Suprapubic skin (tissue), 4 donors: ENCODE results near the gene MCRIP2. TPM values are rescaled to one million over a fixed set of nuclear protein-coding genes. Genes with fewer than 3 reads are reported as not detected.

Experiments used
- DNase-seq, 2 donors: peaks; one replicate each; pipeline ENCODE4 v3.0.0-alpha.2; 2019; ENCODE audit warnings: low spot score in 2 of 2
- H3K27ac ChIP-seq: fragments of 200-600 bp; sonication (generic); one replicate; pipeline ENCODE4 v1.5.1; 2019
- H3K27me3 ChIP-seq: fragments of 200-600 bp; sonication (generic); one replicate; pipeline ENCODE4 v1.5.1; 2019
- H3K36me3 ChIP-seq: fragments of 200-600 bp; sonication (generic); one replicate; pipeline ENCODE4 v1.5.1; 2019
- H3K4me1 ChIP-seq: fragments of 200-600 bp; sonication (generic); one replicate; pipeline ENCODE4 v1.5.1; 2019
- H3K4me3 ChIP-seq: fragments of 200-600 bp; sonication (generic); one replicate; pipeline ENCODE4 v1.5.1; 2019; ENCODE audit warnings: mild to moderate bottlenecking
- H3K9me3 ChIP-seq: fragments of 200-600 bp; sonication (generic); one replicate; pipeline ENCODE4 v1.5.1; 2019
- CTCF ChIP-seq, 2 donors: fragments of 200-600 bp in 1 of 2; fragments of 450-650 bp in 1 of 2; sonication (generic) in 1 of 2; IDR thresholded peaks; one replicate each; pipeline ENCODE4 v1.5.1; 2016 to 2019; ENCODE audit warnings: antibody characterized with exemption in 2 of 2, mild to moderate bottlenecking in 1 of 2, moderate library complexity in 1 of 2
- EP300 ChIP-seq: sonication (generic); formaldehyde crosslinking; IDR thresholded peaks from one replicate; pipeline ENCODE4 v1.6.1; 2017; ENCODE audit warnings: antibody characterized with exemption
- POLR2AphosphoS5 ChIP-seq, 3 donors: sonication (generic); formaldehyde crosslinking; IDR thresholded peaks; one replicate each; pipeline ENCODE4 v1.6.1; 2017; ENCODE audit warnings: antibody characterized with exemption in 3 of 3
- WGBS: methylation state at CpG from one replicate; pipeline ENCODE4 v1.1.5; 2018; 5-methylcytosine and 5-hydroxymethylcytosine counted together
- total RNA-seq, 4 donors: library from RNA; depleted of rRNA; stranded (reverse); fragments of >200 nt; gene quantifications; one replicate each; pipeline ENCODE4 v1.1.0, GENCODE V29; 2016

MCRIP2 gene
- total RNA-seq, 4 donors from 2014 or later = 10.3 to 29.8 (median 24.2) TPM

- DNase-seq = no peak
- peaks cover 79% of the 10 kb centered on the region for H3K27me3 ChIP-seq
- TF ChIP-seq POLR2AphosphoS5 (IDR thresholded peaks at IDR 0.05) (no peak), EP300 (no peak)
- H3K4me1 ChIP-seq = peaks cover 53% of the 10 kb centered on the region
- peak overlapping the region; percentile 22 for H3K27ac ChIP-seq
- no peaks in the 10 kb centered on the region for H3K36me3 ChIP-seq
- no peaks in the 10 kb centered on the region for H3K9me3 ChIP-seq
- peak overlapping the region; percentile 50 for H3K4me3 ChIP-seq
- WGBS = 2% methylated on average over 21 of the region's 37 CpGs
Measured at GRCh38 chr16:694863-695354, 53.3 kb downstream of the MCRIP2 start.

GRCh38 chr16:695355-696089 lies 53.9 kb downstream of the MCRIP2 start:
- peak overlapping the region; percentile 82 for H3K27ac ChIP-seq
- peaks cover 53% of the 10 kb centered on the region for H3K4me1 ChIP-seq
- WGBS = 6% methylated on average over 17 of the region's 71 CpGs

More at GRCh38 chr16:695355-696089, 53.9 kb downstream of the MCRIP2 start:
- Histone ChIP-seq H3K9me3 (no peaks in the 10 kb centered on the region), H3K4me3 (peak overlapping the region; percentile 50), H3K36me3 (no peaks in the 10 kb centered on the region), H3K27me3 (peaks cover 85% of the 10 kb centered on the region)
- TF ChIP-seq CTCF (IDR thresholded peaks at IDR 0.05) (no peak), POLR2AphosphoS5 (IDR thresholded peaks at IDR 0.05) (peak in 2 of 3 donors; percentile 16 to 45)
- peak in 1 of 2 donors; percentile 89 for DNase-seq

Other genes with a start within 250 kb of the MCRIP2 start
- 10 to 100 TPM; 25.3 to 29.9 (median 27.7) TPM for gene NME4, start 244.6 kb upstream of the MCRIP2 start, total RNA-seq
- 10 to 100 TPM in 3 of 4 donors, 1 to 10 TPM in 1; 9.1 to 23.4 (median 12.3) TPM for gene DECR2, start 239.9 kb upstream of the MCRIP2 start, total RNA-seq
- gene RAB11FIP3, start 216.2 kb upstream of the MCRIP2 start, total RNA-seq = 10 to 100 TPM; 20.7 to 62.5 (median 29.1) TPM
- 10 to 100 TPM; 59.9 to 86.4 (median 75.2) TPM for gene CAPN15, start 114.1 kb upstream of the MCRIP2 start, total RNA-seq
- gene PRR35, start 81.4 kb upstream of the MCRIP2 start, total RNA-seq = not detected
- gene NHLRC4, start 74.8 kb upstream of the MCRIP2 start, total RNA-seq = under 1 TPM; 0.29 to 0.79 (median 0.35) TPM
- gene PIGQ, start 71.9 kb upstream of the MCRIP2 start, total RNA-seq = 10 to 100 TPM; 36.9 to 54.6 (median 44.1) TPM
- gene RAB40C, start 51.8 kb upstream of the MCRIP2 start, total RNA-seq = 100 to 1,000 TPM in 3 of 4 donors, 10 to 100 TPM in 1; 77.8 to 116 (median 110) TPM
- gene WFIKKN1, start 10.8 kb upstream of the MCRIP2 start, total RNA-seq = 10 to 100 TPM in 1 of 4 donors, 1 to 10 TPM in 3; 1.2 to 12.6 (median 4.6) TPM
- 100 to 1,000 TPM in 1 of 4 donors, 10 to 100 TPM in 3; 72.2 to 138 (median 84.7) TPM for gene METTL26, start 5.5 kb upstream of the MCRIP2 start, total RNA-seq
- gene WDR90, start 7.5 kb downstream of the MCRIP2 start, total RNA-seq = 10 to 100 TPM; 18.3 to 63.0 (median 32.2) TPM
- 100 to 1,000 TPM in 2 of 4 donors, 10 to 100 TPM in 2; 66.9 to 156 (median 96.8) TPM for gene RHOT2, start 26.3 kb downstream of the MCRIP2 start, total RNA-seq
- 1 to 10 TPM; 1.2 to 8.9 (median 3.9) TPM for gene RHBDL1, start 33.8 kb downstream of the MCRIP2 start, total RNA-seq
- gene STUB1, start 38.6 kb downstream of the MCRIP2 start, total RNA-seq = 100 to 1,000 TPM; 116 to 143 (median 125) TPM
- 10 to 100 TPM; 47.0 to 87.4 (median 60.5) TPM for gene JMJD8, start 42.5 kb downstream of the MCRIP2 start, total RNA-seq
- 10 to 100 TPM; 12.3 to 18.7 (median 15.1) TPM for gene WDR24, start 48.6 kb downstream of the MCRIP2 start, total RNA-seq
- gene FBXL16, start 64.0 kb downstream of the MCRIP2 start, total RNA-seq = 10 to 100 TPM; 13.7 to 23.1 (median 17.9) TPM
- 10 to 100 TPM; 10.0 to 30.9 (median 15.8) TPM for gene METRN, start 73.3 kb downstream of the MCRIP2 start, total RNA-seq
- gene ANTKMT, start 79.3 kb downstream of the MCRIP2 start, total RNA-seq = 10 to 100 TPM; 13.0 to 29.4 (median 23.8) TPM
- gene CCDC78, start 84.6 kb downstream of the MCRIP2 start, total RNA-seq = 1 to 10 TPM in 1 of 4 donors, under 1 TPM in 2, not detected in 1; 0.64 to 2.4 (median 0.83) TPM
- gene HAGHL, start 85.3 kb downstream of the MCRIP2 start, total RNA-seq = 1 to 10 TPM; 3.2 to 7.1 (median 4.8) TPM
- 100 to 1,000 TPM in 1 of 4 donors, 10 to 100 TPM in 3; 35.2 to 110 (median 52.0) TPM for gene CIAO3, start 99.2 kb downstream of the MCRIP2 start, total RNA-seq
- gene MSLN, start 118.9 kb downstream of the MCRIP2 start, total RNA-seq = 1 to 10 TPM in 1 of 4 donors, under 1 TPM in 2, not detected in 1; 0.31 to 7.3 (median 0.49) TPM
- 10 to 100 TPM; 13.6 to 27.1 (median 21.8) TPM for gene RPUSD1, start 146.6 kb downstream of the MCRIP2 start, total RNA-seq
- 10 to 100 TPM; 12.6 to 22.3 (median 17.3) TPM for gene CHTF18, start 146.8 kb downstream of the MCRIP2 start, total RNA-seq
- gene GNG13, start 158.9 kb downstream of the MCRIP2 start, total RNA-seq = not detected